G401.6 (cell line): ENCODE results near the gene MUC12.
"Not testable (repeated sequence)": the region's sequence is repeated elsewhere in the genome, so short reads cannot be mapped to it uniquely, and the experiment has no call there.

Experiments used
- FAIRE-seq: peaks from 2 replicates; lab custom pipeline; 2012; peaks lifted over from hg19 to GRCh38; lab: Jason Lieb, UNC

Gene MUC12

GRCh38 chr7:100969066-100969615 is at the start of gene MUC12:
Gene MUC12, plus strand, starts transcription at chr7:100969565. Its CDS starts 58 bp downstream, at chr7:100969623.
- no peak for FAIRE-seq

GRCh38 chr7:100919779-100920437 is 49.5 kb upstream of the MUC12 start:
- not testable (repeated sequence) for FAIRE-seq

GRCh38 chr7:100921039-100921438 is 48.3 kb upstream of the MUC12 start:
- FAIRE-seq: no peak

- FAIRE-seq: not testable (repeated sequence)
Measured at GRCh38 chr7:100923616-100924015, 45.7 kb upstream of the MUC12 start.

- no peak for FAIRE-seq
Measured at GRCh38 chr7:100929808-100930174, 39.6 kb upstream of the MUC12 start.

- no peak for FAIRE-seq
Measured at GRCh38 chr7:100933734-100934133, 35.6 kb upstream of the MUC12 start.

GRCh38 chr7:100935381-100935780 is 34.0 kb upstream of the MUC12 start:
- FAIRE-seq: not testable (repeated sequence)

- FAIRE-seq: not testable (repeated sequence)
Measured at GRCh38 chr7:100936167-100936566, 33.2 kb upstream of the MUC12 start.

- no peak for FAIRE-seq
Measured at GRCh38 chr7:100942045-100942774, 27.2 kb upstream of the MUC12 start.

GRCh38 chr7:100943693-100944092 is 25.7 kb upstream of the MUC12 start:
- no peak for FAIRE-seq

GRCh38 chr7:100944138-100944537 is 25.2 kb upstream of the MUC12 start:
- no peak for FAIRE-seq

- no peak for FAIRE-seq
Measured at GRCh38 chr7:100946111-100946510, 23.3 kb upstream of the MUC12 start.

GRCh38 chr7:100946766-100947365 is 22.5 kb upstream of the MUC12 start:
- no peak for FAIRE-seq

- no peak for FAIRE-seq
Measured at GRCh38 chr7:100947792-100948191, 21.6 kb upstream of the MUC12 start.

GRCh38 chr7:100949227-100949932 is 20.0 kb upstream of the MUC12 start, which contains the start of gene MUC3A:
Gene MUC3A, plus strand, starts transcription at chr7:100949534. Its CDS starts 91 bp downstream, at chr7:100949625.
- no peak for FAIRE-seq

- no peak for FAIRE-seq
Measured at GRCh38 chr7:100949933-100950443, 19.4 kb upstream of the MUC12 start.

- FAIRE-seq: no peak
Measured at GRCh38 chr7:100951172-100951571, 18.2 kb upstream of the MUC12 start.

GRCh38 chr7:100951888-100952560 is 17.3 kb upstream of the MUC12 start:
- no peak for FAIRE-seq

GRCh38 chr7:100952641-100953040 is 16.7 kb upstream of the MUC12 start:
- no peak for FAIRE-seq

GRCh38 chr7:100957832-100958421 is 11.4 kb upstream of the MUC12 start:
- no peak for FAIRE-seq

GRCh38 chr7:100959894-100960293 is 9.5 kb upstream of the MUC12 start:
- no peak for FAIRE-seq
